Fibroblast of skin of right biceps (primary cell): ENCODE data around the gene RASA4.
"Not testable (repeated sequence)": the region's sequence is repeated elsewhere in the genome, so short reads cannot be mapped to it uniquely, and the experiment has no call there.

Experiments
- DNase-seq: peaks from one replicate; pipeline ENCODE4 v3.0.0-alpha.2; 2013

RASA4 gene

GRCh38 chr7:102542771-102543170, 73.8 kb downstream of the RASA4 start:
- DNase-seq, result not testable (repeated sequence)

GRCh38 chr7:102542083-102542482, 74.5 kb downstream of the RASA4 start:
- not testable (repeated sequence) for DNase-seq

- DNase-seq, result not testable (repeated sequence)
Measured at GRCh38 chr7:102540604-102541003, 76.0 kb downstream of the RASA4 start.

- DNase-seq, result not testable (repeated sequence)
Measured at GRCh38 chr7:102535062-102535615, 81.4 kb downstream of the RASA4 start.

GRCh38 chr7:102532127-102532526, 84.4 kb downstream of the RASA4 start:
- DNase-seq, result not testable (repeated sequence)

GRCh38 chr7:102531583-102531982, 85.0 kb downstream of the RASA4 start:
- DNase-seq, result not testable (repeated sequence)

- not testable (repeated sequence) for DNase-seq
Measured at GRCh38 chr7:102527822-102528793, 88.4 kb downstream of the RASA4 start.

- not testable (repeated sequence) for DNase-seq
Measured at GRCh38 chr7:102527182-102527581, 89.4 kb downstream of the RASA4 start.

GRCh38 chr7:102524803-102525202, 91.8 kb downstream of the RASA4 start:
- not testable (repeated sequence) for DNase-seq
